Coronary artery (tissue), 2 donors: ENCODE data around the gene GJB1.

Experiments used
- DNase-seq: peaks from one replicate; pipeline ENCODE4 v3.0.0-alpha.2; 2017; ENCODE audit warnings: low spot score
- H3K27ac ChIP-seq, 2 donors: fragments of 200-600 bp; sonication (generic); one replicate each; pipeline ENCODE4 v1.5.1; 2016 to 2019
- H3K4me3 ChIP-seq: fragments of 200-600 bp; sonication (generic); 2 replicates; pipeline ENCODE4 v1.5.1; 2016; ENCODE audit warnings: mild to moderate bottlenecking, moderate library complexity
- CTCF ChIP-seq: fragments of 200-600 bp; sonication (generic); IDR thresholded peaks from one replicate; pipeline ENCODE4 v1.5.1; 2019; ENCODE audit warnings: antibody characterized with exemption

Gene GJB1

DNA sequence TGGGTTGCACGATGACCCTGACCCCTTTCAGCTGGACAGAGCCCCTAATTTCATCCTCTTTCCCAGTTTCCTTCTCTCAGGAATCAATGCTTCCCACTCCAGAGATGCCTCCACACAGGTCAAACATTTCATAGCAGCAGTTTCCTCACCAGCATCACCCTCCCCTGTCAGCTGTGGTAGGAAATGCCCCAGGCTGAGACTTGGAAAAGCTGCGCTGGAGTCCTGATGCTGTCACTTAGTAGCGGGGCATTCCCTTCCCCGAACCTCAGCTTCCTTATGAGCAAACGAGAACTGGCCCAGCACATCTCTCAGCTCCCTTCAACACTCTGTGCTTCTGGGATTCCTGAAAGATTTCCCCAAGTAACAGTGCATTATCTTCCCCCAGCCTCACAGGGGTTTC is 2.7 kb downstream of the GJB1 start:
- no peak for TF ChIP-seq CTCF
- Histone ChIP-seq H3K27ac (no peak overlapping the region), H3K4me3 (no peak overlapping the region)
- no peak for DNase-seq

DNA sequence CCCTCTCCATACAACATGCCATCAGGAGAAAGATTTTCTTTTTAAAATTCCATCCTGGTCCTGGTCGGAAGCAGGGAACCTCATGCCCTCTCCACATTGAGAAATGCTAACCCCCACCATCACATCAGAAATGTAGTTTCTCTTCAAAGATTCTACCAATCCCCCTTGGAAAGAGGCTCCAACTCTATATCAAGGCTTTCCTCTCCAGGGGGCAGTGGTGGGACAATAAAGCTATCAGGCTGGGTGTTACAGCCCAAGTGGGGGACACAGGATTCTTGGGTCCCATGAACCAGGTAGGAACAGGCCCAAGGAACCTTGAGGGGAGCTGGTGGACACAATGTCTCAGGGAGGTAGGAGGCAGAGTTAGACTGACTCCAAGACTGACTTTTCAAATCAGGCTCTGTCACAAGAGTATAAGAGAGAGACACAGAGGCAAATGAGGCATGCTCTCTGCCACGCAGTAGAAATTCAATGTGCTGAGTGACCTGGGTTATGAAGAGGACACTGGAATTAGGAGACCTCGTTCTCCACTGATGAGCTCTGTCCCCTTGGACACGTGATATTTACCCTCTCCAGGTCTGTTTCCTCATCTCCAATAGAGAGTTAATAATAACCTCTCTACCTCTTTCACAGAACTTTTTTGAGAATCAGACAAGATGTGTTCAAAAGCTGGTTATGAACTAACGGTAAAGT is 4.5 kb downstream of the GJB1 start:
- Histone ChIP-seq H3K27ac (no peak overlapping the region), H3K4me3 (no peak overlapping the region)
- no peak for TF ChIP-seq CTCF
- DNase-seq = no peak

- Histone ChIP-seq H3K4me3 (no peak overlapping the region), H3K27ac (no peak overlapping the region)
- TF ChIP-seq CTCF = no peak
- no peak for DNase-seq
These were observed 5.1 kb downstream of the GJB1 start for GRCh38 chrX:71228063-71228642.

DNA sequence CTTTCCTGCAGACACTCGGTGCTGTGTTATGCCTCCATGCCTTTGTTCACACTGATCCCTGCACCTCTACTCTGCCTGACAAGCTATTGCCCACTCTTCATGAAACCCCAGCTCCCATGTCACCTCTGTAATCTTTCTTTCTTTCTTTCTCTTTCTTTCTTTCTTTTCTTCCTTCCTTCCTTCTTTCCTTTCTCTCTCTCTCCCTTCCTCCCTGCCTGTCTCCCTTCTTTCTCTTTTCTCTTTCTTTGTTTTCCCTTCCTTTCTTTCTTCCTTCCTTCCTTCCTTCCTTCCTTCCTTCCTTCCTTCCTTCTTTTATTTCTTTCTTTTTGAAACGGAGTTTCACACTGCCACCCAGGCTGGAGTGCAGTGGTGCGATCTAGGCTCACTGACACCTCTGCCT is 12.5 kb downstream of the GJB1 start:
- TF ChIP-seq CTCF = no peak
- no peak overlapping the region for H3K4me3 ChIP-seq
- H3K27ac ChIP-seq = no peak overlapping the region
- no peak for DNase-seq

GRCh38 chrX:71236836-71237235 is 13.8 kb downstream of the GJB1 start:
- no peak for DNase-seq
- Histone ChIP-seq H3K27ac (no peak overlapping the region), H3K4me3 (no peak overlapping the region)
- no peak for TF ChIP-seq CTCF

DNA sequence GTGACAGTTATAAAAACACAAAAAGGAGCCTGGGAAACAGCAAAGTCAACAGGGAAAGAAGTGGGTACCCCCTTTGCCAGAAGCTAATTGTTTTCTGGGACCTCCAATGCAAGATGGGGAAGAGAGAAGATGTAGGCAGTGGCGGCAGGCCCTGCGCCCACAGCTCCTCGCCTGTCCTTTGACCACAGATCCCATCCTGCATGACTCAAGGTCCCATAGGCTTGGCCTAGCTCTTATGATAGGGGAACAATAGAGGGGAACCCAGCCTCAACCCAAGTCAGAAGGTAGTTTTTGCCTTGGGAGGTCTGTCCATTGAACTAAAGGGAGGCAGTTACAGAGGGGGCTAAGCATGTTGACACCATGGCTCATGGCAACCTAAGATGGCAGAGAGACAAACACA is 16.8 kb downstream of the GJB1 start:
- no peak for TF ChIP-seq CTCF
- no peak for DNase-seq
- no peak overlapping the region for H3K4me3 ChIP-seq
- H3K27ac ChIP-seq = no peak overlapping the region

GRCh38 chrX:71241301-71241700 is 18.3 kb downstream of the GJB1 start:
- TF ChIP-seq CTCF = no peak
- H3K27ac ChIP-seq = no peak overlapping the region
- DNase-seq = no peak
- no peak overlapping the region for H3K4me3 ChIP-seq
